H1 (cell line): ENCODE data around the gene ZNRF3.

Experiments
- GTF2F1 ChIP-seq: IDR thresholded peaks from 2 replicates; pipeline ENCODE4 v1.6.1; 2012; ENCODE audit warnings: low read depth, low read length, improper control_type of control experiment, borderline replicate concordance
- TF ChIP-seq, protein P1 (sequence below): fragments of 300-600 bp; sonication (generic); IDR thresholded peaks from 2 replicates; pipeline ENCODE4 v1.7.1; 2012; ENCODE audit warnings: low read length, moderate library complexity, mild to moderate bottlenecking, inconsistent platforms; ENCODE audit not compliant: insufficient replicate concordance
- TF ChIP-seq, protein P2 (sequence below), 3 experiments: IDR thresholded peaks; 1 replicate in 2 of 3; 2 replicates in 1 of 3; pipeline versions ENCODE4 v1.5.1 to v1.6.1; 2011; ENCODE audit warnings: low read length in 3 of 3, mild to moderate bottlenecking in 3 of 3, inconsistent platforms in 2 of 3, low read depth in 1 of 3, moderate library complexity in 1 of 3; ENCODE audit not compliant: insufficient read depth in 1 of 3; ENCODE audit errors: control extremely low read depth in 1 of 3

DNA sequence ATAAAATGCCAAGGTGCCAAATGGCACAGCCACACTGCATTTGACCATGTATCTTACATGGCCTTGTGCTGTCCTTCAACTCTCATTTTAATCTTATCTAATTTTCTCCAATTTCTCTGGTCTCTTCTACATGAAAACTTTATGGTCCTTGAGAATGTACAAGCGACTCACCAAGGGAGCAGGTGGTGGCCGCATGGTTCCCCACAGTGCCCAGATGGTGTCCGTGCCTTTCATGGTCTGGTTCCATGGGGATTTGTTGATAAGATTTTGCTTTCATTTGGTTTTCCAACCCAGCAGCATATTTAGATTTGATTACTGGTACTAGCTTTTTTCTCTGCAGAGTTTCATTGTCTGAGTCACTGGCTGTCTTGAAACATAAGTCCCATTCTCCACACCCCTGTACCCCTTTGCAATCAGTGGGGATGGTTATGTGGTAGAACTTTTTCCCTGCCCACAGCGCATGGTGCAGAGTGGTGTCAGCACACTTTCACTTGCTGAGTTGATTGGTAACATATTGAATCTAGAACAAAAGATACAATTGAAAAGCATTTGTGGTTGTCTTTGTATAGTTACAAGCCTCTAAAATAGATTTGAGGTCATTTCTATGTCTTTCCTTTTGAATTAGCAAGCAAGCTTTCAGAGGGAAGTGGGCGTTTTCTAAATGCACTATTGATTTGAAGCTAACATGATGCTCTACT, 24.1 kb downstream of the ZNRF3 start:
- TF ChIP-seq, protein P1, sequence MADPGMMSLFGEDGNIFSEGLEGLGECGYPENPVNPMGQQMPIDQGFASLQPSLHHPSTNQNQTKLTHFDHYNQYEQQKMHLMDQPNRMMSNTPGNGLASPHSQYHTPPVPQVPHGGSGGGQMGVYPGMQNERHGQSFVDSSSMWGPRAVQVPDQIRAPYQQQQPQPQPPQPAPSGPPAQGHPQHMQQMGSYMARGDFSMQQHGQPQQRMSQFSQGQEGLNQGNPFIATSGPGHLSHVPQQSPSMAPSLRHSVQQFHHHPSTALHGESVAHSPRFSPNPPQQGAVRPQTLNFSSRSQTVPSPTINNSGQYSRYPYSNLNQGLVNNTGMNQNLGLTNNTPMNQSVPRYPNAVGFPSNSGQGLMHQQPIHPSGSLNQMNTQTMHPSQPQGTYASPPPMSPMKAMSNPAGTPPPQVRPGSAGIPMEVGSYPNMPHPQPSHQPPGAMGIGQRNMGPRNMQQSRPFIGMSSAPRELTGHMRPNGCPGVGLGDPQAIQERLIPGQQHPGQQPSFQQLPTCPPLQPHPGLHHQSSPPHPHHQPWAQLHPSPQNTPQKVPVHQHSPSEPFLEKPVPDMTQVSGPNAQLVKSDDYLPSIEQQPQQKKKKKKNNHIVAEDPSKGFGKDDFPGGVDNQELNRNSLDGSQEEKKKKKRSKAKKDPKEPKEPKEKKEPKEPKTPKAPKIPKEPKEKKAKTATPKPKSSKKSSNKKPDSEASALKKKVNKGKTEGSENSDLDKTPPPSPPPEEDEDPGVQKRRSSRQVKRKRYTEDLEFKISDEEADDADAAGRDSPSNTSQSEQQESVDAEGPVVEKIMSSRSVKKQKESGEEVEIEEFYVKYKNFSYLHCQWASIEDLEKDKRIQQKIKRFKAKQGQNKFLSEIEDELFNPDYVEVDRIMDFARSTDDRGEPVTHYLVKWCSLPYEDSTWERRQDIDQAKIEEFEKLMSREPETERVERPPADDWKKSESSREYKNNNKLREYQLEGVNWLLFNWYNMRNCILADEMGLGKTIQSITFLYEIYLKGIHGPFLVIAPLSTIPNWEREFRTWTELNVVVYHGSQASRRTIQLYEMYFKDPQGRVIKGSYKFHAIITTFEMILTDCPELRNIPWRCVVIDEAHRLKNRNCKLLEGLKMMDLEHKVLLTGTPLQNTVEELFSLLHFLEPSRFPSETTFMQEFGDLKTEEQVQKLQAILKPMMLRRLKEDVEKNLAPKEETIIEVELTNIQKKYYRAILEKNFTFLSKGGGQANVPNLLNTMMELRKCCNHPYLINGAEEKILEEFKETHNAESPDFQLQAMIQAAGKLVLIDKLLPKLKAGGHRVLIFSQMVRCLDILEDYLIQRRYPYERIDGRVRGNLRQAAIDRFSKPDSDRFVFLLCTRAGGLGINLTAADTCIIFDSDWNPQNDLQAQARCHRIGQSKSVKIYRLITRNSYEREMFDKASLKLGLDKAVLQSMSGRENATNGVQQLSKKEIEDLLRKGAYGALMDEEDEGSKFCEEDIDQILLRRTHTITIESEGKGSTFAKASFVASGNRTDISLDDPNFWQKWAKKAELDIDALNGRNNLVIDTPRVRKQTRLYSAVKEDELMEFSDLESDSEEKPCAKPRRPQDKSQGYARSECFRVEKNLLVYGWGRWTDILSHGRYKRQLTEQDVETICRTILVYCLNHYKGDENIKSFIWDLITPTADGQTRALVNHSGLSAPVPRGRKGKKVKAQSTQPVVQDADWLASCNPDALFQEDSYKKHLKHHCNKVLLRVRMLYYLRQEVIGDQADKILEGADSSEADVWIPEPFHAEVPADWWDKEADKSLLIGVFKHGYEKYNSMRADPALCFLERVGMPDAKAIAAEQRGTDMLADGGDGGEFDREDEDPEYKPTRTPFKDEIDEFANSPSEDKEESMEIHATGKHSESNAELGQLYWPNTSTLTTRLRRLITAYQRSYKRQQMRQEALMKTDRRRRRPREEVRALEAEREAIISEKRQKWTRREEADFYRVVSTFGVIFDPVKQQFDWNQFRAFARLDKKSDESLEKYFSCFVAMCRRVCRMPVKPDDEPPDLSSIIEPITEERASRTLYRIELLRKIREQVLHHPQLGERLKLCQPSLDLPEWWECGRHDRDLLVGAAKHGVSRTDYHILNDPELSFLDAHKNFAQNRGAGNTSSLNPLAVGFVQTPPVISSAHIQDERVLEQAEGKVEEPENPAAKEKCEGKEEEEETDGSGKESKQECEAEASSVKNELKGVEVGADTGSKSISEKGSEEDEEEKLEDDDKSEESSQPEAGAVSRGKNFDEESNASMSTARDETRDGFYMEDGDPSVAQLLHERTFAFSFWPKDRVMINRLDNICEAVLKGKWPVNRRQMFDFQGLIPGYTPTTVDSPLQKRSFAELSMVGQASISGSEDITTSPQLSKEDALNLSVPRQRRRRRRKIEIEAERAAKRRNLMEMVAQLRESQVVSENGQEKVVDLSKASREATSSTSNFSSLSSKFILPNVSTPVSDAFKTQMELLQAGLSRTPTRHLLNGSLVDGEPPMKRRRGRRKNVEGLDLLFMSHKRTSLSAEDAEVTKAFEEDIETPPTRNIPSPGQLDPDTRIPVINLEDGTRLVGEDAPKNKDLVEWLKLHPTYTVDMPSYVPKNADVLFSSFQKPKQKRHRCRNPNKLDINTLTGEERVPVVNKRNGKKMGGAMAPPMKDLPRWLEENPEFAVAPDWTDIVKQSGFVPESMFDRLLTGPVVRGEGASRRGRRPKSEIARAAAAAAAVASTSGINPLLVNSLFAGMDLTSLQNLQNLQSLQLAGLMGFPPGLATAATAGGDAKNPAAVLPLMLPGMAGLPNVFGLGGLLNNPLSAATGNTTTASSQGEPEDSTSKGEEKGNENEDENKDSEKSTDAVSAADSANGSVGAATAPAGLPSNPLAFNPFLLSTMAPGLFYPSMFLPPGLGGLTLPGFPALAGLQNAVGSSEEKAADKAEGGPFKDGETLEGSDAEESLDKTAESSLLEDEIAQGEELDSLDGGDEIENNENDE: no peak
- TF ChIP-seq, protein P2, sequence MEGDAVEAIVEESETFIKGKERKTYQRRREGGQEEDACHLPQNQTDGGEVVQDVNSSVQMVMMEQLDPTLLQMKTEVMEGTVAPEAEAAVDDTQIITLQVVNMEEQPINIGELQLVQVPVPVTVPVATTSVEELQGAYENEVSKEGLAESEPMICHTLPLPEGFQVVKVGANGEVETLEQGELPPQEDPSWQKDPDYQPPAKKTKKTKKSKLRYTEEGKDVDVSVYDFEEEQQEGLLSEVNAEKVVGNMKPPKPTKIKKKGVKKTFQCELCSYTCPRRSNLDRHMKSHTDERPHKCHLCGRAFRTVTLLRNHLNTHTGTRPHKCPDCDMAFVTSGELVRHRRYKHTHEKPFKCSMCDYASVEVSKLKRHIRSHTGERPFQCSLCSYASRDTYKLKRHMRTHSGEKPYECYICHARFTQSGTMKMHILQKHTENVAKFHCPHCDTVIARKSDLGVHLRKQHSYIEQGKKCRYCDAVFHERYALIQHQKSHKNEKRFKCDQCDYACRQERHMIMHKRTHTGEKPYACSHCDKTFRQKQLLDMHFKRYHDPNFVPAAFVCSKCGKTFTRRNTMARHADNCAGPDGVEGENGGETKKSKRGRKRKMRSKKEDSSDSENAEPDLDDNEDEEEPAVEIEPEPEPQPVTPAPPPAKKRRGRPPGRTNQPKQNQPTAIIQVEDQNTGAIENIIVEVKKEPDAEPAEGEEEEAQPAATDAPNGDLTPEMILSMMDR (IDR thresholded peaks at IDR 0.05; ENCODE audit: control extremely low read depth in 1 of 3, insufficient read depth in 1 of 3, low read depth in 1 of 3, low read length in 3 of 3): no peak
- no peak for TF ChIP-seq GTF2F1
